Neural cell (in vitro differentiated cells): ENCODE measurements around the gene NOTCH3. TPM values are rescaled to one million over a fixed set of nuclear protein-coding genes. Genes with fewer than 3 reads are reported as not detected.

ENCODE experiments used
- H2AFZ ChIP-seq: fragments of 200-600, 300-800 bp; sonication (generic), shearing (Covaris generic); 2 replicates; pipeline ENCODE4 v1.6.0; 2014; ENCODE audit warnings: low read depth, mild to moderate bottlenecking, antibody characterized with exemption, low read length, moderate library complexity
- H3F3A ChIP-seq: fragments of 200-600 bp; shearing (Covaris generic); 2 replicates; pipeline ENCODE4 v1.6.1; 2016; ENCODE audit warnings: mild to moderate bottlenecking, moderate library complexity, mixed read lengths, antibody characterized with exemption, low read length; ENCODE audit not compliant: insufficient read depth, poor library complexity, severe bottlenecking
- H3K27ac ChIP-seq: fragments of 200-600, 300-800 bp; sonication (generic), shearing (Covaris generic); 2 replicates; pipeline ENCODE4 v1.5.1; 2014; ENCODE audit warnings: mild to moderate bottlenecking, low read length, moderate library complexity
- H3K27me3 ChIP-seq: fragments of 300-800, 200-600 bp; sonication (generic), shearing (Covaris generic); 2 replicates; pipeline ENCODE4 v1.6.0; 2014; ENCODE audit warnings: mild to moderate bottlenecking, low read depth, low read length, moderate library complexity; ENCODE audit not compliant: insufficient read depth
- H3K36me3 ChIP-seq: fragments of 300-800, 200-600 bp; sonication (generic), shearing (Covaris generic); 2 replicates; pipeline ENCODE4 v1.5.1; 2014; ENCODE audit warnings: mild to moderate bottlenecking, antibody characterized with exemption, low read length, moderate library complexity; ENCODE audit not compliant: insufficient read depth
- H3K4me2 ChIP-seq: fragments of 300-800, 200-600 bp; sonication (generic), shearing (Covaris generic); 2 replicates; pipeline ENCODE4 v1.6.0; 2014; ENCODE audit warnings: mild to moderate bottlenecking, low read length
- H3K4me3 ChIP-seq: fragments of 300-800, 200-600 bp; sonication (generic), shearing (Covaris generic); 2 replicates; pipeline ENCODE4 v1.5.1; 2014; ENCODE audit warnings: mild to moderate bottlenecking, low read length, moderate library complexity
- H3K79me2 ChIP-seq: fragments of 200-600 bp; shearing (Covaris generic); replicated peaks from 2 replicates; pipeline ENCODE4 v1.6.0; 2014; ENCODE audit warnings: mild to moderate bottlenecking, low read length, moderate library complexity; ENCODE audit not compliant: insufficient read depth
- H3K9ac ChIP-seq: fragments of 300-800, 200-600 bp; sonication (generic), shearing (Covaris generic); 2 replicates; pipeline ENCODE4 v1.6.1; 2016; ENCODE audit warnings: mild to moderate bottlenecking, low read length, mixed read lengths
- H3K9me2 ChIP-seq: fragments of 200-600 bp; shearing (Covaris generic); 2 replicates; pipeline ENCODE4 v1.6.1; 2016; ENCODE audit warnings: mild to moderate bottlenecking, low read length, mixed read lengths; ENCODE audit not compliant: insufficient read depth
- H3K9me3 ChIP-seq: fragments of 200-600, 300-800 bp; sonication (generic), shearing (Covaris generic); 2 replicates; pipeline ENCODE4 v1.6.1; 2016; ENCODE audit warnings: mild to moderate bottlenecking, mixed run types, low read length, moderate library complexity, mixed read lengths
- H4K20me1 ChIP-seq: fragments of 200-600 bp; shearing (Covaris generic); 2 replicates; pipeline ENCODE4 v1.6.1; 2016; ENCODE audit warnings: mild to moderate bottlenecking, mixed run types; ENCODE audit not compliant: insufficient read depth
- EP300 ChIP-seq: fragments of 450-650 bp; conservative IDR thresholded peaks from 2 replicates; pipeline ENCODE4 v1.6.1; 2014; ENCODE audit warnings: antibody characterized with exemption, mild to moderate bottlenecking, moderate library complexity; ENCODE audit not compliant: poor library complexity, severe bottlenecking
- EZH2 ChIP-seq: fragments of 200-600, 300-800 bp; shearing (Covaris generic), sonication (generic); IDR thresholded peaks from 2 replicates; pipeline ENCODE4 v1.6.1; 2014; ENCODE audit warnings: antibody characterized with exemption, low read length, borderline replicate concordance, mild to moderate bottlenecking; ENCODE audit not compliant: insufficient read depth, poor library complexity, severe bottlenecking
- MXI1 ChIP-seq: fragments of 450-650 bp; conservative IDR thresholded peaks from 2 replicates; pipeline ENCODE4 v1.6.1; 2014; ENCODE audit warnings: antibody characterized with exemption, mild to moderate bottlenecking; ENCODE audit not compliant: poor library complexity, severe bottlenecking
- POLR2AphosphoS5 ChIP-seq: IDR thresholded peaks from 2 replicates; pipeline ENCODE4 v1.6.1; 2012
- RAD21 ChIP-seq: fragments of 450-650 bp; conservative IDR thresholded peaks from 2 replicates; pipeline ENCODE4 v1.6.1; 2014; ENCODE audit warnings: antibody characterized with exemption, mild to moderate bottlenecking, moderate library complexity
- SMC3 ChIP-seq: fragments of 450-650 bp; conservative IDR thresholded peaks from 2 replicates; pipeline ENCODE4 v1.6.1; 2014; ENCODE audit warnings: antibody characterized with exemption, mild to moderate bottlenecking, moderate library complexity; ENCODE audit not compliant: poor library complexity
- TAF1 ChIP-seq: IDR thresholded peaks from 2 replicates; pipeline ENCODE4 v1.6.1; 2012; ENCODE audit warnings: low read depth
- polyA plus RNA-seq: library from polyadenylated mRNA; depleted of rRNA; stranded (reverse); fragments of >200 nt; gene quantifications from 2 replicates; pipeline ENCODE4 v1.2.3, GENCODE V29; 2014
- TF ChIP-seq, protein P1 (sequence below): IDR thresholded peaks from 2 replicates; pipeline ENCODE4 v1.6.1; 2012; ENCODE audit warnings: borderline replicate concordance
- TF ChIP-seq, protein P2 (sequence below): fragments of 450-650 bp; IDR thresholded peaks from 2 replicates; pipeline ENCODE4 v1.5.1; 2014; ENCODE audit warnings: antibody characterized with exemption, mild to moderate bottlenecking, moderate library complexity; ENCODE audit not compliant: poor library complexity, severe bottlenecking

The NOTCH3 gene
- polyA plus RNA-seq, 1 donor from 2014 or later: 0.21 TPM

DNA sequence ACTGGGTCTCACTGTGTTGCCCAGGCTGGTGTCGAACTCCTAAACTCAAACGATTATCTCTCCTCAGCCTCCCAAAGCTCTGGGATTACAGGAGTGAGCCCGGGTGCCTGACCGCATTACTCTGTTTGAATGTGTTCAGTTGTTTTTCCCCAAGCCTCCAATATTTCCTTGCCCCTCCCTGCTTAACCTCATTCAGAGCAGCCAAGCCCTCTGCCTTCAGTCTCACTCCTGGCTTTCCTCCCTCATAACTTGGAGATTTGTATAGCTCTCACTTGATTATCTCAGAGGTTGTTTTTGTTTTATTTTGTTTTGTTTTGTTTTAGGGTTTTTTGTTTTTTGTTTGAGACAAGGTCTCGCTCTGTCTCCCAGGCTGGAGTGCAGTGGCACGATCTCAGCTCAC is 20.0 kb upstream of the NOTCH3 start:
- Histone ChIP-seq H4K20me1 (no peaks in the 10 kb centered on the region), H3K27ac (no peak overlapping the region), H3K36me3 (no peaks in the 10 kb centered on the region), H3K9me2 (no peaks in the 10 kb centered on the region), H3K27me3 (no peaks in the 10 kb centered on the region), H3K79me2 (no peaks in the 10 kb centered on the region), H3K9ac (no peak overlapping the region), H3F3A (no peaks in the 10 kb centered on the region), H2AFZ (no peak overlapping the region), H3K4me3 (no peak overlapping the region), H3K9me3 (no peaks in the 10 kb centered on the region), H3K4me2 (no peak overlapping the region)
- TF ChIP-seq, protein P1, sequence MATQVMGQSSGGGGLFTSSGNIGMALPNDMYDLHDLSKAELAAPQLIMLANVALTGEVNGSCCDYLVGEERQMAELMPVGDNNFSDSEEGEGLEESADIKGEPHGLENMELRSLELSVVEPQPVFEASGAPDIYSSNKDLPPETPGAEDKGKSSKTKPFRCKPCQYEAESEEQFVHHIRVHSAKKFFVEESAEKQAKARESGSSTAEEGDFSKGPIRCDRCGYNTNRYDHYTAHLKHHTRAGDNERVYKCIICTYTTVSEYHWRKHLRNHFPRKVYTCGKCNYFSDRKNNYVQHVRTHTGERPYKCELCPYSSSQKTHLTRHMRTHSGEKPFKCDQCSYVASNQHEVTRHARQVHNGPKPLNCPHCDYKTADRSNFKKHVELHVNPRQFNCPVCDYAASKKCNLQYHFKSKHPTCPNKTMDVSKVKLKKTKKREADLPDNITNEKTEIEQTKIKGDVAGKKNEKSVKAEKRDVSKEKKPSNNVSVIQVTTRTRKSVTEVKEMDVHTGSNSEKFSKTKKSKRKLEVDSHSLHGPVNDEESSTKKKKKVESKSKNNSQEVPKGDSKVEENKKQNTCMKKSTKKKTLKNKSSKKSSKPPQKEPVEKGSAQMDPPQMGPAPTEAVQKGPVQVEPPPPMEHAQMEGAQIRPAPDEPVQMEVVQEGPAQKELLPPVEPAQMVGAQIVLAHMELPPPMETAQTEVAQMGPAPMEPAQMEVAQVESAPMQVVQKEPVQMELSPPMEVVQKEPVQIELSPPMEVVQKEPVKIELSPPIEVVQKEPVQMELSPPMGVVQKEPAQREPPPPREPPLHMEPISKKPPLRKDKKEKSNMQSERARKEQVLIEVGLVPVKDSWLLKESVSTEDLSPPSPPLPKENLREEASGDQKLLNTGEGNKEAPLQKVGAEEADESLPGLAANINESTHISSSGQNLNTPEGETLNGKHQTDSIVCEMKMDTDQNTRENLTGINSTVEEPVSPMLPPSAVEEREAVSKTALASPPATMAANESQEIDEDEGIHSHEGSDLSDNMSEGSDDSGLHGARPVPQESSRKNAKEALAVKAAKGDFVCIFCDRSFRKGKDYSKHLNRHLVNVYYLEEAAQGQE: no peak
- no peak for TF ChIP-seq SMC3
- TF ChIP-seq EZH2: no peak
- TF ChIP-seq, protein P2, sequence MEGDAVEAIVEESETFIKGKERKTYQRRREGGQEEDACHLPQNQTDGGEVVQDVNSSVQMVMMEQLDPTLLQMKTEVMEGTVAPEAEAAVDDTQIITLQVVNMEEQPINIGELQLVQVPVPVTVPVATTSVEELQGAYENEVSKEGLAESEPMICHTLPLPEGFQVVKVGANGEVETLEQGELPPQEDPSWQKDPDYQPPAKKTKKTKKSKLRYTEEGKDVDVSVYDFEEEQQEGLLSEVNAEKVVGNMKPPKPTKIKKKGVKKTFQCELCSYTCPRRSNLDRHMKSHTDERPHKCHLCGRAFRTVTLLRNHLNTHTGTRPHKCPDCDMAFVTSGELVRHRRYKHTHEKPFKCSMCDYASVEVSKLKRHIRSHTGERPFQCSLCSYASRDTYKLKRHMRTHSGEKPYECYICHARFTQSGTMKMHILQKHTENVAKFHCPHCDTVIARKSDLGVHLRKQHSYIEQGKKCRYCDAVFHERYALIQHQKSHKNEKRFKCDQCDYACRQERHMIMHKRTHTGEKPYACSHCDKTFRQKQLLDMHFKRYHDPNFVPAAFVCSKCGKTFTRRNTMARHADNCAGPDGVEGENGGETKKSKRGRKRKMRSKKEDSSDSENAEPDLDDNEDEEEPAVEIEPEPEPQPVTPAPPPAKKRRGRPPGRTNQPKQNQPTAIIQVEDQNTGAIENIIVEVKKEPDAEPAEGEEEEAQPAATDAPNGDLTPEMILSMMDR: no peak
- TF ChIP-seq TAF1: no peak
- no peak for TF ChIP-seq RAD21
- TF ChIP-seq MXI1: no peak
- TF ChIP-seq POLR2AphosphoS5: no peak
- TF ChIP-seq EP300: no peak

DNA sequence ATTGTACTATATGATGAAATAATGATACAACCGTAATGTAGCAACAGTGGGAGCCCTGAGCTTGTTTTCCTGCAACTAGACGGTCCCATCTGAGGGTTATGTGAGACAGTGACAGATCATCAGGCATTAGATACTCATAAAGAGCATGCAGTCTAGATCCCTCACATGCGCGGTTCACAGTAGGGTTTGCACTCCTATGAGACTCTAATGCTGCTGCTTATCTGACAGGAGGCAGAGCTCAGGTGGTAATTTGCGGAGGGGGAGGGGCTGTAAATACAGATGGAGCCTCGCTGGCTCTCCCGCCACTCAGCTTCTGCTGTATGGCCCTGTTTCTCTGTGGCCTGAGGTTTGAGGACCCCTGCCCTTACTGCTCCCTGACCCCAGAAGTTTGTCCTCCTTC is 17.7 kb upstream of the NOTCH3 start:
- Histone ChIP-seq H3K4me2 (no peak overlapping the region), H3K4me3 (no peak overlapping the region)

More for the DNA sequence above, 17.7 kb upstream of the NOTCH3 start:
- no peaks in the 10 kb centered on the region for H3K27me3 ChIP-seq
- no peaks in the 10 kb centered on the region for H3K36me3 ChIP-seq
- H3K9ac ChIP-seq: no peak overlapping the region
- H3K9me2 ChIP-seq: no peaks in the 10 kb centered on the region
- H3K9me3 ChIP-seq: no peaks in the 10 kb centered on the region
- TF ChIP-seq, protein P2: no peak
- TF ChIP-seq MXI1: no peak
- TF ChIP-seq EP300: no peak
- no peak for TF ChIP-seq RAD21
- TF ChIP-seq TAF1: no peak
- TF ChIP-seq SMC3: no peak
- no peak for TF ChIP-seq EZH2
- TF ChIP-seq POLR2AphosphoS5: no peak
- TF ChIP-seq, protein P1: no peak
- no peaks in the 10 kb centered on the region for H4K20me1 ChIP-seq
- no peak overlapping the region for H3K27ac ChIP-seq
- no peaks in the 10 kb centered on the region for H3F3A ChIP-seq
- H3K79me2 ChIP-seq: no peaks in the 10 kb centered on the region
- H2AFZ ChIP-seq: no peak overlapping the region
